HepG2 (cell line): ENCODE measurements around the gene TBRG4. TPM values are rescaled to one million over a fixed set of nuclear protein-coding genes. Genes with fewer than 3 reads are reported as not detected.

ENCODE experiments used
- ATAC-seq: fragments of 200-7000 bp; cut with Tn5 transposase; 3 replicates; pipeline ENCODE4 v1.9.1; 2020; ENCODE audit warnings: mild to moderate bottlenecking, moderate library complexity
- BruUV-seq: library from RNA; stranded (reverse); fragments of 400-500 nt; replicated peaks from 2 replicates; lab custom pipeline; 2021; lab: Mats Ljungman, UMichigan
- CTCF ChIA-PET: fragments of 300-600 bp; formaldehyde crosslinking; extraction: SDS; loops from one replicate; lab custom pipeline; 2021; ENCODE audit warnings: low total read pairs, inconsistent platforms, low intra/inter-chr PET ratio; lab: Yijun Ruan, JAX
- POLR2A ChIA-PET: fragments of 350-600 bp; sonication (Branson Sonifier 250); formaldehyde crosslinking; loops from one replicate; lab custom pipeline; 2020; ENCODE audit warnings: antibody characterized with exemption, inconsistent platforms; lab: Yijun Ruan, JAX
- DNase-seq: peaks from one replicate; pipeline ENCODE4 v3.0.0-alpha.2; 2015; ENCODE audit warnings: low spot score
- FAIRE-seq: peaks from 3 replicates; lab custom pipeline; 2011; peaks lifted over from hg19 to GRCh38; lab: Jason Lieb, UNC
- H2AFZ ChIP-seq: one replicate; pipeline ENCODE4 v1.6.1; 2011; ENCODE audit warnings: low read length, inconsistent platforms
- H3K27ac ChIP-seq: fragments of 300-600 bp; 3 replicates; pipeline ENCODE4 v1.8.0; 2011; ENCODE audit warnings: mixed run types, mild to moderate bottlenecking, mixed read lengths, low read length, inconsistent platforms; ENCODE audit not compliant: insufficient read depth; ENCODE audit errors: extremely low read length
- H3K27me3 ChIP-seq, 2 experiments: fragments of 200-600 bp in 1 of 2; 2 replicates in 1 of 2; 3 replicates in 1 of 2; pipeline versions ENCODE4 v1.6.0 to v1.8.0; 2011; ENCODE audit warnings: low read length in 2 of 2, mild to moderate bottlenecking in 2 of 2, moderate library complexity in 2 of 2, inconsistent platforms in 1 of 2; ENCODE audit not compliant: insufficient read depth in 2 of 2, control insufficient read depth in 1 of 2
- H3K36me3 ChIP-seq, 2 experiments: fragments of 200-600 bp in 1 of 2; replicated peaks in 1 of 2; 2 replicates in 1 of 2; 3 replicates in 1 of 2; pipeline versions ENCODE4 v1.5.1 to v1.8.0; 2011; ENCODE audit warnings: low read length in 2 of 2, inconsistent platforms in 1 of 2; ENCODE audit not compliant: insufficient read depth in 2 of 2, control insufficient read depth in 1 of 2
- H3K4me1 ChIP-seq: 2 replicates; pipeline ENCODE4 v1.5.1; 2012; ENCODE audit warnings: low read length, inconsistent platforms; ENCODE audit not compliant: insufficient read depth
- H3K4me2 ChIP-seq: 2 replicates; pipeline ENCODE4 v1.6.0; 2011; ENCODE audit warnings: low read depth, low read length, inconsistent platforms
- H3K4me3 ChIP-seq, 3 experiments: fragments of 200-600 bp in 1 of 3; sonication (generic), shearing (Covaris generic) in 1 of 3; replicated peaks in 1 of 3; 2 replicates each; pipeline ENCODE4 v1.5.1; 2011 to 2016; ENCODE audit warnings: low read length in 3 of 3, inconsistent platforms in 2 of 3, low read depth in 2 of 3, mild to moderate bottlenecking in 2 of 3, control low read depth in 1 of 3, mixed read lengths in 1 of 3; ENCODE audit not compliant: insufficient read depth in 1 of 3
- H3K79me2 ChIP-seq: one replicate; pipeline ENCODE4 v1.6.1; 2011; ENCODE audit warnings: low read length, inconsistent platforms; ENCODE audit not compliant: insufficient read depth
- H3K9ac ChIP-seq: 2 replicates; pipeline ENCODE4 v1.6.0; 2011; ENCODE audit warnings: mild to moderate bottlenecking, low read depth, low read length, inconsistent platforms; ENCODE audit not compliant: insufficient read depth
- H3K9me3 ChIP-seq: 2 replicates; pipeline ENCODE4 v1.5.1; 2012; ENCODE audit warnings: mild to moderate bottlenecking, low read length
- H4K20me1 ChIP-seq: 2 replicates; pipeline ENCODE4 v1.6.0; 2011; ENCODE audit warnings: inconsistent platforms, mild to moderate bottlenecking, low read length, moderate library complexity; ENCODE audit not compliant: insufficient read depth
- ATF7-NPFF ChIP-seq: sonication (generic); formaldehyde crosslinking; IDR thresholded peaks from 2 replicates; pipeline ENCODE4 v1.8.1; 2023; ENCODE audit warnings: mild to moderate bottlenecking, low read depth, missing genetic modification reagents, moderate library complexity
- CREB3 ChIP-seq: sonication (generic); formaldehyde crosslinking; IDR thresholded peaks from 2 replicates; pipeline ENCODE4 v1.5.0; 2020; ENCODE audit warnings: missing genetic modification reagents
- HNRNPH1 ChIP-seq: fragments of 200-400 bp; formaldehyde crosslinking; optimal IDR thresholded peaks from 2 replicates; pipeline ENCODE3; 2017; ENCODE audit warnings: mild to moderate bottlenecking, low read depth, low read length
- KDM2A ChIP-seq: sonication (generic); formaldehyde crosslinking; IDR thresholded peaks from 2 replicates; pipeline ENCODE4 v1.4.0; 2020; ENCODE audit warnings: low read depth, missing genetic modification reagents, borderline replicate concordance
- MXI1 ChIP-seq: IDR thresholded peaks from 3 replicates; pipeline ENCODE4 v1.6.1; 2012; ENCODE audit warnings: low read depth, low read length, inconsistent platforms, borderline replicate concordance
- NBN ChIP-seq: fragments of 450-650 bp; conservative IDR thresholded peaks from 2 replicates; pipeline ENCODE4 v1.6.1; 2017
- PLRG1 ChIP-seq: fragments of 450-650 bp; conservative IDR thresholded peaks from 2 replicates; pipeline ENCODE4 v1.6.1; 2016
- PRMT3 ChIP-seq: sonication (generic); formaldehyde crosslinking; IDR thresholded peaks from 2 replicates; pipeline ENCODE4 v1.8.1; 2022; ENCODE audit warnings: low read depth, mild to moderate bottlenecking, moderate library complexity, missing genetic modification reagents, borderline replicate concordance
- REXO4 ChIP-seq: sonication (generic); formaldehyde crosslinking; IDR thresholded peaks from 2 replicates; pipeline ENCODE4 v1.8.0; 2022; ENCODE audit warnings: missing genetic modification reagents, mild to moderate bottlenecking, borderline replicate concordance
- SIN3A ChIP-seq: IDR thresholded peaks from 2 replicates; pipeline ENCODE4 v1.6.1; 2011; ENCODE audit warnings: low read depth, mild to moderate bottlenecking, control low read depth, low read length, borderline replicate concordance
- SMARCE1 ChIP-seq: fragments of 450-650 bp; IDR thresholded peaks from 2 replicates; pipeline ENCODE4 v1.6.1; 2017; ENCODE audit warnings: borderline replicate concordance
- SUZ12 ChIP-seq: fragments of 150-350 bp; IDR thresholded peaks from 2 replicates; pipeline ENCODE4 v1.6.1; 2014; ENCODE audit warnings: low read depth, low read length
- SYNCRIP ChIP-seq: fragments of 200-400 bp; formaldehyde crosslinking; IDR thresholded peaks from 2 replicates; pipeline ENCODE4 v1.6.1; 2018; ENCODE audit warnings: mild to moderate bottlenecking, low read depth, low read length; ENCODE audit not compliant: insufficient read depth
- TCF12 ChIP-seq, 2 experiments: fragments of 450-650 bp in 1 of 2; sonication (generic) in 1 of 2; formaldehyde crosslinking in 1 of 2; IDR thresholded peaks; 2 replicates each; pipeline versions ENCODE4 v1.6.1 to v1.8.0; 2017 to 2022; ENCODE audit warnings: antibody characterized with exemption in 1 of 2, mild to moderate bottlenecking in 1 of 2, missing genetic modification reagents in 1 of 2, moderate library complexity in 1 of 2
- TCF7 ChIP-seq: sonication (generic); IDR thresholded peaks from 2 replicates; pipeline ENCODE4 v1.6.1; 2016; ENCODE audit warnings: antibody characterized with exemption, low read depth
- TCF7L2 ChIP-seq: IDR thresholded peaks from 2 replicates; pipeline ENCODE4 v1.6.1; 2011; ENCODE audit warnings: mild to moderate bottlenecking, low read depth, low read length, moderate library complexity
- ZNF225 ChIP-seq: sonication (generic); formaldehyde crosslinking; IDR thresholded peaks from 2 replicates; pipeline ENCODE4 v1.4.0; 2020; ENCODE audit warnings: mild to moderate bottlenecking, missing genetic modification reagents
- ZNF549 ChIP-seq: sonication (generic); formaldehyde crosslinking; IDR thresholded peaks from 2 replicates; pipeline ENCODE4 v1.5.0; 2020; ENCODE audit warnings: missing genetic modification reagents
- ZNF598 ChIP-seq: sonication (generic); formaldehyde crosslinking; IDR thresholded peaks from 2 replicates; pipeline ENCODE4 v1.5.1; 2020; ENCODE audit warnings: mild to moderate bottlenecking, missing genetic modification reagents, borderline replicate concordance
- ZNF674 ChIP-seq: sonication (generic); formaldehyde crosslinking; IDR thresholded peaks from 2 replicates; pipeline ENCODE4 v1.5.0; 2020; ENCODE audit warnings: low read depth, mild to moderate bottlenecking, missing genetic modification reagents
- ZNF777 ChIP-seq: sonication (generic); formaldehyde crosslinking; IDR thresholded peaks from 2 replicates; pipeline ENCODE4 v1.4.0; 2020; ENCODE audit warnings: missing genetic modification reagents
- ZSCAN31 ChIP-seq: sonication (generic); formaldehyde crosslinking; IDR thresholded peaks from 2 replicates; pipeline ENCODE4 v1.5.0; 2020; ENCODE audit warnings: low read depth, mild to moderate bottlenecking, missing genetic modification reagents
- WGBS: methylation state at CpG from one replicate; pipeline ENCODE4 v1.1.6; 2017; ENCODE audit warnings: low lambda C conversion rate; 5-methylcytosine and 5-hydroxymethylcytosine counted together
- in situ Hi-C: cut with HindIII; loops from 2 replicates; pipeline ENCODE4 v1.10.0; 2017; ENCODE audit warnings: low pct_unique_long_range_greater_than_20kb; ENCODE audit not compliant: extremely low pct_ligation_motif_present
- intact Hi-C: fragments of 100-400 bp; cut with micrococcal nuclease; formaldehyde crosslinking; loops from one replicate; pipeline ENCODE4 v1.10.0; 2022; ENCODE audit not compliant: unreplicated experiment
- polyA plus RNA-seq, 8 experiments: library from polyadenylated mRNA; depleted of rRNA in 3 of 8; stranded (reverse) in 7 of 8; unstranded in 1 of 8; fragments of >200 nt; fragmentation: Illumina TruSeq in 4 of 8; extraction: Trizol in 4 of 8; gene quantifications; 2 replicates each; pipeline versions ENCODE4 v1.2.1 to v1.2.3, GENCODE V29; 2011 to 2016; ENCODE audit warnings: low read depth in 4 of 8, missing spikeins in 1 of 8, mixed read lengths in 1 of 8; ENCODE audit not compliant: insufficient read depth in 1 of 8
- total RNA-seq, 5 experiments: library from RNA; depleted of rRNA; stranded (reverse); fragments of >200 nt; fragmentation: Illumina TruSeq; extraction: Trizol; gene quantifications; 2 replicates each; pipeline ENCODE4 v1.2.3, GENCODE V29; 2016; ENCODE audit warnings: low read depth in 1 of 5

TBRG4 gene
- total and polyA plus RNA-seq, 2 of the 13 experiments (the other 11 are each of a cell fraction or from before 2014, with no cell fraction given) = 87.8 to 107 TPM

GRCh38 chr7:45055594-45056219 lies 55.8 kb downstream of the TBRG4 start:
- no peaks in the 10 kb centered on the region for H3K79me2 ChIP-seq
- ChIA-PET CTCF (no interaction called here), POLR2A (no interaction called here)
- FAIRE-seq = no peak
- H3K27me3 ChIP-seq = no peaks in the 10 kb centered on the region
- no peaks in the 10 kb centered on the region for H4K20me1 ChIP-seq
- BruUV-seq = no TSS peak
- intact Hi-C loops = no loop called here
- no peaks in the 10 kb centered on the region for H3K4me1 ChIP-seq
- no peak overlapping the region for H3K27ac ChIP-seq
- H3K9ac ChIP-seq = no peak overlapping the region
- 99% methylated on average over 5 of the region's 5 CpGs for WGBS
- no peak for ATAC-seq
- no peaks in the 10 kb centered on the region for H3K9me3 ChIP-seq
- TF ChIP-seq NBN (no peak), ZSCAN31 (CRISPR knock-in tag) (no peak), SIN3A (no peak), PLRG1 (no peak), SYNCRIP (no peak), ZNF674 (CRISPR knock-in tag) (no peak), ZNF598 (CRISPR knock-in tag) (no peak), ATF7-NPFF (no peak), ZNF225 (CRISPR knock-in tag) (no peak)
- TF ChIP-seq, all 625 proteins: peak for 0
- in situ Hi-C loops = no loop called here
- Histone ChIP-seq H3K4me2 (no peak overlapping the region), H3K36me3 (no peaks in the 10 kb centered on the region; a peak in 1 of 5 replicates), H3K4me3 (no peak overlapping the region), H2AFZ (no peak overlapping the region)
- DNase-seq = no peak

- Histone ChIP-seq H3K4me2 (no peak overlapping the region), H3K79me2 (no peaks in the 10 kb centered on the region), H3K9me3 (no peaks in the 10 kb centered on the region), H3K27ac (no peak overlapping the region), H3K4me1 (no peaks in the 10 kb centered on the region), H3K9ac (no peak overlapping the region), H3K27me3 (no peaks in the 10 kb centered on the region), H3K36me3 (no peaks in the 10 kb centered on the region; a peak in 1 of 5 replicates), H3K4me3 (no peak overlapping the region), H4K20me1 (no peaks in the 10 kb centered on the region), H2AFZ (no peak overlapping the region)
- no TSS peak for BruUV-seq
- ChIA-PET POLR2A (no interaction called here), CTCF (no interaction called here)
- 88% methylated on average over 5 of the region's 5 CpGs for WGBS
- ATAC-seq = no peak
- intact Hi-C loops (no loop called here), in situ Hi-C loops (no loop called here)
- no peak for TF ChIP-seq KDM2A (CRISPR knock-in tag)
- no peak for TF ChIP-seq ZNF777 (CRISPR knock-in tag)
- TF ChIP-seq SMARCE1 = no peak
- no peak for TF ChIP-seq TCF7
- TF ChIP-seq REXO4 = no peak
- TF ChIP-seq CREB3 (CRISPR knock-in tag) = no peak
- no peak for TF ChIP-seq MXI1
- TF ChIP-seq TCF12 (IDR thresholded peaks at IDR 0.05) = no peak
- no peak for TF ChIP-seq TCF12 (CRISPR knock-in tag; IDR thresholded peaks at IDR 0.05)
- no peak for TF ChIP-seq SUZ12
- TF ChIP-seq ZNF549 (CRISPR knock-in tag) = no peak
- no peak for TF ChIP-seq PRMT3 (CRISPR knock-in tag)
- TF ChIP-seq TCF7L2 = no peak
- TF ChIP-seq HNRNPH1 = no peak
- FAIRE-seq = no peak
- no peak for DNase-seq
Measured at GRCh38 chr7:45055016-45055415, 56.5 kb downstream of the TBRG4 start.
